Heart left ventricle (tissue), 16 donors: ENCODE data around the gene CCNL2. TPM values are rescaled to one million over a fixed set of nuclear protein-coding genes. Genes with fewer than 3 reads are reported as not detected.

ENCODE experiments used
- ATAC-seq, 4 donors: fragments of 200-7000 bp; cut with Tn5 transposase; one replicate each; pipeline ENCODE4 v1.9.1; 2020 to 2022; ENCODE audit warnings: moderate library complexity in 4 of 4, mild to moderate bottlenecking in 3 of 4, moderate number of reproducible peaks in 1 of 4
- DNase-seq, 5 donors: peaks; one replicate each; pipeline ENCODE4 v3.0.0-alpha.2; 2020
- H3K27ac ChIP-seq, 12 donors: fragments of 200-600 bp; sonication (generic) in 4 of 12; one replicate each; pipeline versions ENCODE4 v1.5.0 to v1.8.0; 2016 to 2022; ENCODE audit warnings: mild to moderate bottlenecking in 2 of 12
- H3K27me3 ChIP-seq, 9 donors: fragments of 200-600 bp; sonication (generic) in 2 of 9; one replicate each; pipeline versions ENCODE4 v1.5.1 to v1.8.0; 2016 to 2022; ENCODE audit warnings: mild to moderate bottlenecking in 3 of 9
- H3K36me3 ChIP-seq, 9 donors: fragments of 200-600 bp; sonication (generic) in 2 of 9; one replicate each; pipeline versions ENCODE4 v1.5.0 to v1.8.0; 2018 to 2022; ENCODE audit warnings: mild to moderate bottlenecking in 2 of 9
- H3K4me1 ChIP-seq, 12 donors: fragments of 200-600 bp; sonication (generic) in 4 of 12; one replicate each; pipeline versions ENCODE4 v1.5.0 to v1.8.0; 2016 to 2022; ENCODE audit warnings: mild to moderate bottlenecking in 3 of 12
- H3K4me3 ChIP-seq, 12 donors: fragments of 200-600 bp; sonication (generic) in 4 of 12; one replicate each; pipeline versions ENCODE4 v1.5.0 to v1.8.0; 2017 to 2022; ENCODE audit warnings: mild to moderate bottlenecking in 9 of 12, moderate library complexity in 4 of 12
- H3K9me3 ChIP-seq, 12 donors: fragments of 200-600 bp; sonication (generic) in 4 of 12; one replicate each; pipeline versions ENCODE4 v1.5.0 to v1.8.0; 2016 to 2022; ENCODE audit warnings: mild to moderate bottlenecking in 1 of 12
- POLR2A ChIP-seq, 2 donors: fragments of 450-650 bp; IDR thresholded peaks; one replicate each; pipeline ENCODE4 v1.6.1; 2017; ENCODE audit warnings: antibody characterized with exemption in 2 of 2, mild to moderate bottlenecking in 2 of 2, moderate library complexity in 2 of 2
- WGBS, 4 donors: extraction: QIAGEN DNeasy Blood & Tissue Kit in 2 of 4; methylation state at CpG; one replicate each; pipeline versions ENCODE4 v1.1.5 to v1.1.7; 2013 to 2018; 5-methylcytosine and 5-hydroxymethylcytosine counted together
- intact Hi-C, 10 donors: fragments of 100-400 bp; cut with DNase I; formaldehyde crosslinking; loops; one replicate each; pipeline versions ENCODE4 v1.11.1 to v1.14.2; 2022
- polyA plus RNA-seq, 2 donors: library from polyadenylated mRNA; stranded (reverse); fragments of 200-250 nt; gene quantifications; one replicate each; pipeline ENCODE4 v1.2.3, GENCODE V29; 2013
- total RNA-seq, 9 donors: library from RNA; depleted of rRNA in 2 of 9; stranded (reverse); fragments of >200 nt in 2 of 9; fragmentation: NEBNext Ultra II Directional in 3 of 9; extraction: Animal tissue kit (Norgen Biotek cat#: 25700) in 3 of 9; gene quantifications; one replicate each; pipeline versions ENCODE4 v1.1.0 to v1.2.4, GENCODE V29; 2016 to 2023
- TF ChIP-seq, protein P1 (sequence below), 12 donors: fragments of 200-600 bp; sonication (generic) in 4 of 12; IDR thresholded peaks; one replicate each; pipeline versions ENCODE4 v1.5.0 to v1.8.0; 2018 to 2022; ENCODE audit warnings: antibody characterized with exemption in 12 of 12, mild to moderate bottlenecking in 5 of 12
- donor health status: ischemic (EF 13 %, LVEDD 7.1; RV severe dilation, severe dysfunction).
- donor health status: healthy with polysubstance abuse.
- donor health status: DM: no; HTN: yes; CAD: no.
- donor health status: DM: no; HTN: no; CAD: no.
- donor health status: ischemic (EF 25% LVEDD 6.9; RV normal size, moderate dysfunction).
- donor health status: ischemic (EF 25% LVEDD 5.7; RV mildly dilated, moderate dysfunction).
- donor health status: healthy.
- donor health status: DM: yes; HTN: yes; CAD: no.
- donor health status: ischemic (EF 35%, LVEDD 5.7; RV mildly dilated, moderate dysfunction).
- donor health status: nonischemic (EF 11% LVEDD 7.7; RV severe dilation, severe dysfunction).
- donor health status: DM: yes; HTN: yes; CAD: no.
- donor health status: PGD.
- donor health status: ischemic (EF 29% LVEDD 5.4; RV normal size, mild dysfunction).
- donor health status: nonischemic (EF 23%, LVEDD 6.1; RV moderate dilation, normal function).

Gene CCNL2
- total and polyA plus RNA-seq, 11 donors = 35.4 to 87.8 (median 50.7) TPM

DNA sequence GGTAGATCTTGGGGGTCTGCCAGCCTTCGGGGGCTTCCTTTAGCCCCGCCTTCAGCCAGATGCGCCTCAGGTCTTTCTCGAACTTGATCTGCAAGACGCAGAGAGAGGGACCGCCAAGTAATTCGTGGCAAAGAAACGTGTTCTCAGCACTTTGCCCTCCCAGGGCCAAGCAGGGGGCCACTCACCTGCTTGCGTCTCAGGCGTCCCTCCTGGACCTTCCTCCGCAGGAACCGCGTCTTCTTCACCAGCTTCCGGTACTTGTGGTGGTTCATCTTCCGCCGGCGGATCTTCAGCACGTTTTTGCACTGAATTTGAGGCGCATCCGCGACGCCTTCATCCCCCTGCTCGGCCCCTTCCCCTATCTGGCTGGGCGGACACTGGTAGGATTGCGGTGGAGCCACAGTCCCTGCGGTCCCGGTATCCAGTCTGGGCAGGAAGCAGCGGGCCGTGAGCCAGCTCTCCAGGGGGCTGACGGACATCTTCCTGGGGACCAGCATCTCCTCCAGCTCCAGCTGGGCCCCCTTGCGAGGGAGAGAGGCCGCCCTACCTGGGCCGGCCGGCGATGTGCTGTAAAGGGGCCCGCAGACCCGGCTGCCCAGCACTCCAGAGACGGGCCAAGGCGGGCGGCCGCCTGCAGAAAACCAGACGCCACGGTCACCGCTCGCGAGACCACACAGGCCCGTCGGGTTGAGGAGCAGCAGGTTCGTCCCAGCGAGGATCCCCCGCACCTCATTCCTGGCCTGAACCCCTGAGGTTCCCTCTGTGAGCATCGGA, 25.1 kb downstream of the CCNL2 start:
- ATAC-seq (no peak), DNase-seq (peak in 3 of 5 donors; percentile 26 to 61 (median 40))
- peak overlapping the region in 10 of 12 donors; percentile 88 to 99 (median 97) for H3K27ac ChIP-seq
- peak overlapping the region; percentile 78 to 100 (median 94) for H3K4me3 ChIP-seq
- TF ChIP-seq POLR2A (IDR thresholded peaks at IDR 0.05) = no peak
- TF ChIP-seq, protein P1, sequence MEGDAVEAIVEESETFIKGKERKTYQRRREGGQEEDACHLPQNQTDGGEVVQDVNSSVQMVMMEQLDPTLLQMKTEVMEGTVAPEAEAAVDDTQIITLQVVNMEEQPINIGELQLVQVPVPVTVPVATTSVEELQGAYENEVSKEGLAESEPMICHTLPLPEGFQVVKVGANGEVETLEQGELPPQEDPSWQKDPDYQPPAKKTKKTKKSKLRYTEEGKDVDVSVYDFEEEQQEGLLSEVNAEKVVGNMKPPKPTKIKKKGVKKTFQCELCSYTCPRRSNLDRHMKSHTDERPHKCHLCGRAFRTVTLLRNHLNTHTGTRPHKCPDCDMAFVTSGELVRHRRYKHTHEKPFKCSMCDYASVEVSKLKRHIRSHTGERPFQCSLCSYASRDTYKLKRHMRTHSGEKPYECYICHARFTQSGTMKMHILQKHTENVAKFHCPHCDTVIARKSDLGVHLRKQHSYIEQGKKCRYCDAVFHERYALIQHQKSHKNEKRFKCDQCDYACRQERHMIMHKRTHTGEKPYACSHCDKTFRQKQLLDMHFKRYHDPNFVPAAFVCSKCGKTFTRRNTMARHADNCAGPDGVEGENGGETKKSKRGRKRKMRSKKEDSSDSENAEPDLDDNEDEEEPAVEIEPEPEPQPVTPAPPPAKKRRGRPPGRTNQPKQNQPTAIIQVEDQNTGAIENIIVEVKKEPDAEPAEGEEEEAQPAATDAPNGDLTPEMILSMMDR (IDR thresholded peaks at IDR 0.05) = no peak
- peaks cover 10 to 42% (median 33%) of the 10 kb centered on the region in 12 donors for H3K4me1 ChIP-seq
- no peaks in the 10 kb centered on the region for H3K9me3 ChIP-seq
- WGBS, 4 donors = 45 to 58% (median 48%) methylated on average over 40 to 52 of the region's 52 CpGs
- H3K36me3 ChIP-seq = peaks cover 0 to 16% (median 9%) of the 10 kb centered on the region in 9 donors
- intact Hi-C loops = loop anchor here in 5 of 10 donors (10.0 kb wide), 2 partner anchors 131 to 259 kb away; partner anchors contain the start of gene C1orf159 (in 1 of the 5)
- H3K27me3 ChIP-seq = no peaks in the 10 kb centered on the region

DNA sequence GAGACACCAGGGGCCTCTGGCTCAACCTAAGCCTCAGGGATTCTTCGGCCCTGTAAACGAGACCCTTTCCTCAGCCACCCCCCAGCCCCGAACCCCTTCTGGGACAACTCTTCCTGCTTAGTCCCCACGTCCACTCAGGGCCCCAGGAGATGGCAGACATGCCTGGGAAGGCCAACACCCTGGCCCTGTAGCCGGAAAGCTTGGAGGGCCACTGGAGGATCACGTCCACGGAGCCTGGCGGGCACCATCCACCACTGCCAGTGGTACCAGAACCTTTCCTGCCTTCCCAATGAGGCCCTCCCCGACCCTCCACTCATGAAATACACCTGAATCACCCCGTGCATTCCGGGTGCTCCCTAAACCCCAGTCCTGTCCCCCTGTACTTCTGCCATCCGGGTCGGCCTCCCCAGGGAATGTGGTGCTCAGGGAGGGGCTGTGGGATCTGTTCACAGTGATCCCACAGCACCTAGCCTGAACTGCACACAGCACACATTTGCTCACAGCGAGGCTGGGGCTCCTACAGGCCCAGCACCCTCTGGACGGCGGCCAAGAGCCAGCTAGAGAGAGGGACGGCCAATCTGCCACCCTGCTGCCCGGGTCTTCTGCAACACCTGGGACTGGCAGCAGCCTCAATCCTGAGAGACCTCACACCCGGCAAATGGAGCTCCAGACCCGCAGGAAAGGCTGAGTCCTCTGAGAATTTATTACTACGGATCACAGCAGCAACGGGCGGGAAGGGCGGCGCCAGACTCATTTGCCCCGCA, 25.9 kb downstream of the CCNL2 start:
- Histone ChIP-seq H3K4me3 (peak overlapping the region in 7 of 12 donors; percentile 78 to 100 (median 86)), H3K4me1 (peaks cover 10 to 42% (median 33%) of the 10 kb centered on the region in 12 donors), H3K27me3 (no peaks in the 10 kb centered on the region), H3K36me3 (peaks cover 0 to 16% (median 9%) of the 10 kb centered on the region in 9 donors), H3K9me3 (no peaks in the 10 kb centered on the region), H3K27ac (no peak overlapping the region)
- TF ChIP-seq, protein P1 (IDR thresholded peaks at IDR 0.05) = no peak
- TF ChIP-seq POLR2A (IDR thresholded peaks at IDR 0.05) = no peak
- ATAC-seq = no peak
- peak in 2 of 5 donors; percentile 24 to 64 for DNase-seq
- 85 to 87% (median 86%) methylated on average over 24 to 26 of the region's 26 CpGs for WGBS, 4 donors
- intact Hi-C loops = loop anchor here in 5 of 10 donors (10.0 kb wide), 2 partner anchors 132 to 258 kb away; partner anchors contain the start of gene C1orf159 (in 1 of the 5)

DNA sequence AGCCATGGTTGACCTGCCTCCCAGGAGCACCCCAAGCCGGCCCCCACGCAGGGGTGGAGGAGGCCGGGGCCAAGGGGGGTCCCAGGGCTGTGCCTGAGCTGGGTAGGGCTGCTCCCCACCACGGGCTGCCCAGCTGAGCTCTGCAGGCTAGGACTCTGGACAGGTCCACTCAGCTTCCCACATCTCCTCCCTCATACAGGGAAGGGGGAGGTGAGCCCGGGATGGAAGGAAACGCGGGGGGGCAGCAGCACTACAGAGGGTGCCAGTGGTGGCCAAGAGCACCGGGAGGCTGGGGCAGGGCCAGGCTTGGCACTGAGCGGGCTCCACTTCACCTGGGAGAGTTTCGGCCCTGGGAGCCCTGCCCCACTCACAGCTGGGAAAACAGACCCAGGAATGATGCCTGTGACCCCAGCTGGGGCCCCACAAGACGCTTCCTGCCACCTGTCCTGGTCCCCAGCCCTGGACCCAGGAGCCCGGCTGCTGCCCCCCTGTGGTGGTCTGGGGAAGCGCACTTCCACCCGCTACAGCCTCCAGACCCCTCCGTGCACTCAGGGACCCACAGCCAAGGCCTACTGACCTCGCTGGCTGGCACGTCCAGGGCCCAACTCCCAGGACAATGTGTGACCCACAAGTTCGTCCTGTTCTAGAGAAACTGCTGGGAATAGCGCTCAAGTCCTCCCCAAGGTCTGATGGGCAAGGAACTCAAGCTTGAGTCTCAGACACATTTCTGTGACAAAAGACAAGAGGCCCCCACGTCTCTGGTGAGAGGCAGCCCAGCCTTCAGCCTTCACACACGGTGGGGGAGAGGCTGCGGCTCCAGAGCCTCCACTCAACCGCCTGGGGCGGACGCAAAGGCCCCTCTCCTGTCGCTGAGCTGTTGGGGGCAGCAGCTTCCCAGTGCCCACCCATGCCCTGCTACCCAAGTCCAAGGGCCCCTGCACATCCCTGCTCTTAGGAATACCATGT, 27.1 kb downstream of the CCNL2 start:
- 33 to 64% (median 34%) methylated on average over 7 to 26 of the region's 26 CpGs for WGBS, 4 donors
- Histone ChIP-seq H3K27me3 (no peaks in the 10 kb centered on the region), H3K27ac (peak overlapping the region in 3 of 12 donors; percentile 6 to 47 (median 10)), H3K4me3 (peak overlapping the region in 1 of 12 donors; percentile 19), H3K36me3 (peaks cover 0 to 16% (median 9%) of the 10 kb centered on the region in 9 donors), H3K9me3 (no peaks in the 10 kb centered on the region), H3K4me1 (peaks cover 10 to 42% (median 33%) of the 10 kb centered on the region in 12 donors)
- ATAC-seq = peak in 3 of 4 donors; percentile 20 to 29 (median 29)
- intact Hi-C loops = loop anchor here in 5 of 10 donors (10.0 kb wide), 2 partner anchors 133 to 257 kb away; partner anchors contain the start of gene C1orf159 (in 1 of the 5)
- DNase-seq = peak in 4 of 5 donors; percentile 63 to 87 (median 70)
- TF ChIP-seq, protein P1 (IDR thresholded peaks at IDR 0.05) = peak; percentile 89 to 97 (median 95)
- no peak for TF ChIP-seq POLR2A (IDR thresholded peaks at IDR 0.05)
